Lower leg skin (tissue), 3 donors: ENCODE data around the gene AQP1.

Source experiments
- CTCF ChIP-seq, 3 donors: fragments of 450-650 bp; IDR thresholded peaks; one replicate each; pipeline ENCODE4 v1.5.1; 2016; ENCODE audit warnings: antibody characterized with exemption in 3 of 3, mild to moderate bottlenecking in 3 of 3, moderate library complexity in 2 of 3
- POLR2A ChIP-seq, 2 donors: fragments of 450-650 bp; IDR thresholded peaks; one replicate each; pipeline ENCODE4 v1.6.1; 2016 to 2017; ENCODE audit warnings: antibody characterized with exemption in 2 of 2, mild to moderate bottlenecking in 1 of 2, moderate library complexity in 1 of 2

DNA sequence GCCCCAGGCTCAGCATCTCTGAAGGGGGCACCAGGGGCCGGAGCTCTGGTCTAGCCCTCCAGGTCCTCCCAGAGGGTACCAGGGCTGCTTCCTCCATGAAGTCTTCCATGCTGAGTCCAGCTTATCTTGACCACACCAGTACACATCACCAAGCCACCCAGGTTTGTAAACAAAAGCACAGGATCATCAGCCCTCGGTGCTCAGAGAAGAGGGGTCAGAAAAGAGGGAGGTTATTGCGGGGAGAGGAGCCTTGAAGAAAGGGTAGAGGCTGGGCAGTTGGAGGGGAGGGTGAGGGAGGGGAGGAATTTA lies 23.9 kb downstream of the AQP1 start:
- TF ChIP-seq CTCF (IDR thresholded peaks at IDR 0.05): no peak
- TF ChIP-seq POLR2A (IDR thresholded peaks at IDR 0.05): no peak
